ENCODE measurements around the gene PDPK1.
"Not testable (repeated sequence)": the region's sequence is repeated elsewhere in the genome, so short reads cannot be mapped to it uniquely, and the experiment has no call there.

DNA sequence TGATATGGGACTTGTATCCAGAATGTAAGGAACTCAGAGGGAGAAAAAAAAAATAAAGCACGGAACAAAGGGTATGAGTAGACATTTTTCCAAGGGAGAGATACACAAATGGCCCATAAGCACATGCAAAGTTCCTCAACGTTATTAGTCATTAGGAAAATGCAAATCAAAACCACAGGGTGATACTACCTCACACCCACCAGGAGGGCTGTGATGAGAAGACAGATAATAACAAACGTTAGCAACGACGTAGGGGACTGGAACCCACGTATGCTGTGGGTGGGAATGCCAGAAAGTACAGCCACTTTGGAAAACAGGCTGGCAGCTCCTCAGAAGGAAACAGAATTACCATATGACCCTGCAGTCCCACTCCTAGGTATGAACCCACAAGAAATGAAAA lies 34.9 kb downstream of the PDPK1 start:
- not testable (repeated sequence) for TF ChIP-seq POLR2A (IDR thresholded peaks at IDR 0.05)
- TF ChIP-seq, protein P1, sequence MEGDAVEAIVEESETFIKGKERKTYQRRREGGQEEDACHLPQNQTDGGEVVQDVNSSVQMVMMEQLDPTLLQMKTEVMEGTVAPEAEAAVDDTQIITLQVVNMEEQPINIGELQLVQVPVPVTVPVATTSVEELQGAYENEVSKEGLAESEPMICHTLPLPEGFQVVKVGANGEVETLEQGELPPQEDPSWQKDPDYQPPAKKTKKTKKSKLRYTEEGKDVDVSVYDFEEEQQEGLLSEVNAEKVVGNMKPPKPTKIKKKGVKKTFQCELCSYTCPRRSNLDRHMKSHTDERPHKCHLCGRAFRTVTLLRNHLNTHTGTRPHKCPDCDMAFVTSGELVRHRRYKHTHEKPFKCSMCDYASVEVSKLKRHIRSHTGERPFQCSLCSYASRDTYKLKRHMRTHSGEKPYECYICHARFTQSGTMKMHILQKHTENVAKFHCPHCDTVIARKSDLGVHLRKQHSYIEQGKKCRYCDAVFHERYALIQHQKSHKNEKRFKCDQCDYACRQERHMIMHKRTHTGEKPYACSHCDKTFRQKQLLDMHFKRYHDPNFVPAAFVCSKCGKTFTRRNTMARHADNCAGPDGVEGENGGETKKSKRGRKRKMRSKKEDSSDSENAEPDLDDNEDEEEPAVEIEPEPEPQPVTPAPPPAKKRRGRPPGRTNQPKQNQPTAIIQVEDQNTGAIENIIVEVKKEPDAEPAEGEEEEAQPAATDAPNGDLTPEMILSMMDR (IDR thresholded peaks at IDR 0.05) = not testable (repeated sequence)
